CD14-positive monocyte (primary cell): ENCODE results near the gene ENTHD1. TPM values are rescaled to one million over a fixed set of nuclear protein-coding genes. Genes with fewer than 3 reads are reported as not detected.

ENCODE experiments used
- DNase-seq, 3 donors: peaks; one replicate each; pipeline ENCODE4 v3.0.0-alpha.2; 2011 to 2022
- H2AFZ ChIP-seq: 2 replicates; pipeline ENCODE4 v1.6.0; 2012; ENCODE audit warnings: mild to moderate bottlenecking, low read depth, low read length, inconsistent platforms; ENCODE audit not compliant: insufficient read depth, poor library complexity, severe bottlenecking
- H3K27ac ChIP-seq, 2 donors: 1 replicate in 1 of 2; 2 replicates in 1 of 2; pipeline ENCODE4 v1.5.1; 2012 to 2013; ENCODE audit warnings: low read length in 2 of 2, control low read depth in 1 of 2, inconsistent platforms in 1 of 2, low read depth in 1 of 2, mild to moderate bottlenecking in 1 of 2
- H3K27me3 ChIP-seq, 2 donors: one replicate each; pipeline versions ENCODE4 v1.6.0 to v1.6.1; 2011 to 2013; ENCODE audit warnings: low read length in 2 of 2; ENCODE audit not compliant: control insufficient read depth in 2 of 2, insufficient read depth in 2 of 2
- H3K36me3 ChIP-seq, 2 donors: replicated peaks in 1 of 2; 1 replicate in 1 of 2; 2 replicates in 1 of 2; pipeline versions ENCODE4 v1.5.1 to v1.6.1; 2012 to 2013; ENCODE audit warnings: low read length in 2 of 2, control low read depth in 1 of 2, inconsistent platforms in 1 of 2, mild to moderate bottlenecking in 1 of 2; ENCODE audit not compliant: insufficient read depth in 2 of 2, control insufficient read depth in 1 of 2
- H3K4me1 ChIP-seq, 2 donors: 1 replicate in 1 of 2; 2 replicates in 1 of 2; pipeline versions ENCODE4 v1.5.1 to v1.6.1; 2012 to 2013; ENCODE audit warnings: low read length in 2 of 2, control low read depth in 1 of 2, inconsistent platforms in 1 of 2, mild to moderate bottlenecking in 1 of 2, moderate library complexity in 1 of 2; ENCODE audit not compliant: insufficient read depth in 2 of 2, control insufficient read depth in 1 of 2
- H3K4me2 ChIP-seq: replicated peaks from 2 replicates; pipeline ENCODE3; 2012; ENCODE audit warnings: low read length, moderate library complexity, mild to moderate bottlenecking; ENCODE audit not compliant: poor library complexity, severe bottlenecking; ENCODE audit errors: extremely low read depth
- H3K4me3 ChIP-seq, 3 experiments: fragments of 200-600 bp in 1 of 3; sonication (generic) in 1 of 3; replicated peaks in 1 of 3; 1 replicate in 2 of 3; 2 replicates in 1 of 3; pipeline ENCODE4 v1.5.1; 2011 to 2013; ENCODE audit warnings: low read length in 3 of 3, mild to moderate bottlenecking in 3 of 3, control low read depth in 2 of 3, low read depth in 2 of 3, inconsistent platforms in 1 of 3, moderate library complexity in 1 of 3
- H3K79me2 ChIP-seq: 2 replicates; pipeline ENCODE4 v1.6.0; 2012; ENCODE audit warnings: mild to moderate bottlenecking, control low read depth, inconsistent platforms, low read length, moderate library complexity; ENCODE audit not compliant: insufficient read depth
- H3K9ac ChIP-seq: 2 replicates; pipeline ENCODE4 v1.6.0; 2017; ENCODE audit warnings: low read length, mild to moderate bottlenecking; ENCODE audit not compliant: insufficient read depth, poor library complexity, severe bottlenecking
- H3K9me3 ChIP-seq, 2 donors: replicated peaks in 1 of 2; 1 replicate in 1 of 2; 2 replicates in 1 of 2; pipeline versions ENCODE4 v1.5.1 to v1.6.1; 2012 to 2013; ENCODE audit warnings: low read length in 2 of 2, control low read depth in 1 of 2; ENCODE audit not compliant: control insufficient read depth in 1 of 2, insufficient read depth in 1 of 2
- H4K20me1 ChIP-seq: 2 replicates; pipeline ENCODE4 v1.6.0; 2012; ENCODE audit warnings: mild to moderate bottlenecking, low read length, control low read depth, moderate library complexity; ENCODE audit not compliant: insufficient read depth
- H3K27ac Mint-ChIP-seq, 7 donors: one replicate each; pipeline ENCODE4 v1.8.0; 2020; ENCODE audit warnings: mild to moderate bottlenecking in 7 of 7, mixed read lengths in 7 of 7, moderate library complexity in 6 of 7, inconsistent platforms in 2 of 7
- H3K27me3 Mint-ChIP-seq, 3 donors: one replicate each; pipeline ENCODE4 v1.8.0; 2021 to 2022; ENCODE audit warnings: low read depth in 3 of 3, mild to moderate bottlenecking in 3 of 3, mixed read lengths in 3 of 3, moderate library complexity in 3 of 3, inconsistent platforms in 1 of 3
- H3K36me3 Mint-ChIP-seq, 2 donors: one replicate each; pipeline ENCODE4 v1.8.0; 2020; ENCODE audit warnings: mixed read lengths in 2 of 2, inconsistent platforms in 1 of 2, mild to moderate bottlenecking in 1 of 2
- H3K4me1 Mint-ChIP-seq: one replicate; pipeline ENCODE4 v1.8.0; 2020; ENCODE audit warnings: mild to moderate bottlenecking, mixed read lengths
- H3K4me3 Mint-ChIP-seq, 2 donors: one replicate each; pipeline ENCODE4 v1.8.0; 2020; ENCODE audit warnings: mild to moderate bottlenecking in 2 of 2, mixed read lengths in 2 of 2, moderate library complexity in 1 of 2
- H3K9me3 Mint-ChIP-seq, 7 donors: one replicate each; pipeline ENCODE4 v1.8.0; 2020 to 2022; ENCODE audit warnings: mixed read lengths in 7 of 7, mild to moderate bottlenecking in 6 of 7, moderate library complexity in 6 of 7, inconsistent platforms in 2 of 7
- CTCF ChIP-seq: fragments of 200-600 bp; IDR thresholded peaks from one replicate; pipeline ENCODE4 v1.8.0; 2022; ENCODE audit warnings: antibody characterized with exemption, mild to moderate bottlenecking
- WGBS: methylation state at CpG from one replicate; pipeline ENCODE4 v1.1.5; 2013; ENCODE audit warnings: missing lambda C conversion rate; ENCODE audit not compliant: insufficient coverage; 5-methylcytosine and 5-hydroxymethylcytosine counted together
- intact Hi-C, 2 donors: fragments of 100-400 bp; cut with micrococcal nuclease; formaldehyde crosslinking; loops; one replicate each; pipeline versions ENCODE4 v1.15.0 to v1.15.1; 2023
- polyA plus RNA-seq, 3 donors: library from polyadenylated mRNA; depleted of rRNA in 1 of 3; unstranded in 2 of 3; stranded (reverse) in 1 of 3; fragments of 300-500 nt in 2 of 3; fragments of >200 nt in 1 of 3; fragmentation: Illumina TruSeq in 2 of 3; gene quantifications; 1 replicate in 2 of 3; 2 replicates in 1 of 3; pipeline ENCODE4 v1.2.3, GENCODE V29; 2012 to 2021

ENTHD1 gene
- polyA plus RNA-seq, 3 donors, result not detected

GRCh38 chr22:39721206-39722031 lies 172.1 kb downstream of the ENTHD1 start:
- H4K20me1 ChIP-seq, result no peaks in the 10 kb centered on the region
- no peaks in the 10 kb centered on the region for H3K79me2 ChIP-seq
- no peak overlapping the region for H3K9ac ChIP-seq
- Mint-ChIP-seq H3K36me3 (no peaks in the 10 kb centered on the region), H3K4me3 (no peak overlapping the region), H3K4me1 (no peaks in the 10 kb centered on the region), H3K27ac (no peak overlapping the region), H3K27me3 (peaks cover 16 to 26% (median 23%) of the 10 kb centered on the region in 3 donors), H3K9me3 (no peaks in the 10 kb centered on the region)
- no peaks in the 10 kb centered on the region for H3K36me3 ChIP-seq
- no peak overlapping the region for H3K4me2 ChIP-seq
- intact Hi-C loops, result no loop called here
- no peak for TF ChIP-seq CTCF
- H3K9me3 ChIP-seq, result no peaks in the 10 kb centered on the region
- H3K27ac ChIP-seq, result no peak overlapping the region
- no peak for DNase-seq
- H3K4me3 ChIP-seq, result no peak overlapping the region
- 49% methylated on average over 7 of the region's 9 CpGs for WGBS
- H3K27me3 ChIP-seq, result no peaks in the 10 kb centered on the region
- H2AFZ ChIP-seq, result no peak overlapping the region
- H3K4me1 ChIP-seq, result no peaks in the 10 kb centered on the region

GRCh38 chr22:39719559-39720450 lies 173.8 kb downstream of the ENTHD1 start:
- 70% methylated on average over 8 of the region's 15 CpGs for WGBS
- Mint-ChIP-seq H3K9me3 (peaks cover 0 to 2% (median 0%) of the 10 kb centered on the region in 7 donors), H3K4me1 (no peaks in the 10 kb centered on the region), H3K27ac (no peak overlapping the region), H3K4me3 (no peak overlapping the region), H3K36me3 (no peaks in the 10 kb centered on the region), H3K27me3 (peaks cover 17 to 23% (median 17%) of the 10 kb centered on the region in 3 donors)
- Histone ChIP-seq H3K9ac (no peak overlapping the region), H3K4me3 (no peak overlapping the region), H4K20me1 (no peaks in the 10 kb centered on the region), H3K9me3 (no peaks in the 10 kb centered on the region), H3K36me3 (no peaks in the 10 kb centered on the region), H3K79me2 (no peaks in the 10 kb centered on the region), H3K27me3 (no peaks in the 10 kb centered on the region), H3K4me2 (no peak overlapping the region), H3K27ac (no peak overlapping the region), H2AFZ (no peak overlapping the region), H3K4me1 (no peaks in the 10 kb centered on the region)
- intact Hi-C loops, result no loop called here
- no peak for TF ChIP-seq CTCF
- no peak for DNase-seq
